GM23338 (cell line): ENCODE data around the gene GRK3. TPM values are rescaled to one million over a fixed set of nuclear protein-coding genes. Genes with fewer than 3 reads are reported as not detected.

Experiments
- ATAC-seq: fragments of 200-7000 bp; cut with Tn5 transposase; 3 replicates; pipeline ENCODE4 v1.9.1; 2020
- DNase-seq: peaks from one replicate; pipeline ENCODE4 v3.0.0-alpha.2; 2015; ENCODE audit warnings: low spot score
- H2AFZ ChIP-seq: fragments of 200-600 bp; sonication (generic); 2 replicates; pipeline ENCODE4 v1.8.0; 2016; ENCODE audit warnings: antibody characterized with exemption, mild to moderate bottlenecking, moderate library complexity
- H3F3A ChIP-seq: fragments of 200-600 bp; sonication (generic); replicated peaks from 2 replicates; pipeline ENCODE4 v1.8.0; 2017; ENCODE audit warnings: antibody characterized with exemption, mixed run types, low read depth
- H3K27ac ChIP-seq: fragments of 200-600 bp; sonication (generic); 2 replicates; pipeline ENCODE4 v1.6.1; 2016; ENCODE audit warnings: low read depth
- H3K27me3 ChIP-seq: fragments of 200-600 bp; sonication (generic); 2 replicates; pipeline ENCODE4 v1.8.0; 2016; ENCODE audit warnings: mild to moderate bottlenecking, mixed run types, moderate library complexity; ENCODE audit not compliant: insufficient read depth
- H3K36me3 ChIP-seq: fragments of 200-600 bp; sonication (generic); 2 replicates; pipeline ENCODE4 v1.8.0; 2016; ENCODE audit warnings: mild to moderate bottlenecking; ENCODE audit not compliant: insufficient read depth
- H3K4me1 ChIP-seq: fragments of 200-600 bp; sonication (generic); 2 replicates; pipeline ENCODE4 v1.8.0; 2016; ENCODE audit warnings: mild to moderate bottlenecking, moderate library complexity; ENCODE audit not compliant: insufficient read depth
- H3K4me2 ChIP-seq: fragments of 200-600 bp; sonication (generic); 2 replicates; pipeline ENCODE4 v1.7.1; 2017; ENCODE audit warnings: mixed run types
- H3K4me3 ChIP-seq: fragments of 200-600 bp; sonication (generic); 2 replicates; pipeline ENCODE4 v1.6.1; 2016; ENCODE audit warnings: mixed run types
- H3K79me2 ChIP-seq: fragments of 200-600 bp; sonication (generic); replicated peaks from 2 replicates; pipeline ENCODE4 v1.8.0; 2017; ENCODE audit warnings: mild to moderate bottlenecking; ENCODE audit not compliant: insufficient read depth
- H3K9me2 ChIP-seq: fragments of 200-600 bp; sonication (generic); 2 replicates; pipeline ENCODE4 v1.8.0; 2017; ENCODE audit not compliant: insufficient read depth
- H4K20me1 ChIP-seq: fragments of 200-600 bp; sonication (generic); replicated peaks from 2 replicates; pipeline ENCODE4 v1.8.0; 2017; ENCODE audit warnings: mild to moderate bottlenecking; ENCODE audit not compliant: insufficient read depth
- H3K27ac Mint-ChIP-seq: 2 replicates; pipeline ENCODE4 v1.8.0; 2020; ENCODE audit warnings: inconsistent platforms, mild to moderate bottlenecking, moderate library complexity, mixed read lengths
- H3K27me3 Mint-ChIP-seq: 3 replicates; pipeline ENCODE4 v1.8.0; 2022; ENCODE audit warnings: low read depth, mild to moderate bottlenecking, moderate library complexity, mixed read lengths, inconsistent platforms; ENCODE audit not compliant: insufficient read depth, poor library complexity
- H3K36me3 Mint-ChIP-seq: 3 replicates; pipeline ENCODE4 v1.8.0; 2021; ENCODE audit warnings: low read depth, mild to moderate bottlenecking, inconsistent platforms, moderate library complexity, mixed read lengths
- H3K4me1 Mint-ChIP-seq: 3 replicates; pipeline ENCODE4 v1.8.0; 2020; ENCODE audit warnings: mild to moderate bottlenecking, inconsistent platforms, mixed read lengths
- H3K4me3 Mint-ChIP-seq: 3 replicates; pipeline ENCODE4 v1.8.0; 2021; ENCODE audit warnings: moderate library complexity, mild to moderate bottlenecking, inconsistent platforms, mixed read lengths
- H3K9me3 Mint-ChIP-seq: 3 replicates; pipeline ENCODE4 v1.8.0; 2020; ENCODE audit warnings: moderate library complexity, mild to moderate bottlenecking, inconsistent platforms, mixed read lengths
- CTCF ChIP-seq, 2 experiments: fragments of 200-600 bp in 1 of 2; sonication (generic) in 1 of 2; conservative IDR thresholded peaks; 2 replicates each; pipeline versions ENCODE4 v1.5.1 to v1.6.1; 2016 to 2017; ENCODE audit warnings: antibody characterized with exemption in 2 of 2, low read depth in 2 of 2, mild to moderate bottlenecking in 2 of 2, moderate library complexity in 1 of 2
- ETS1 ChIP-seq: IDR thresholded peaks from 2 replicates; pipeline ENCODE4 v1.6.1; 2016; ENCODE audit warnings: antibody characterized with exemption
- EZH2 ChIP-seq: fragments of 200-600 bp; sonication (generic); IDR thresholded peaks from one replicate; pipeline ENCODE4 v1.8.0; 2017; ENCODE audit warnings: antibody characterized with exemption, mild to moderate bottlenecking, low read depth; ENCODE audit not compliant: unreplicated experiment
- EZH2phosphoT487 ChIP-seq: fragments of 200-600 bp; sonication (generic); IDR thresholded peaks from one replicate; pipeline ENCODE4 v1.8.1; 2018; ENCODE audit warnings: antibody characterized with exemption; ENCODE audit not compliant: unreplicated experiment
- JUNB ChIP-seq: IDR thresholded peaks from one replicate; pipeline ENCODE4 v1.6.1; 2016; ENCODE audit warnings: antibody characterized with exemption; ENCODE audit not compliant: unreplicated experiment
- NANOG ChIP-seq: IDR thresholded peaks from 2 replicates; pipeline ENCODE4 v1.6.1; 2016; ENCODE audit warnings: antibody characterized with exemption, borderline replicate concordance
- POLR2AphosphoS5 ChIP-seq: IDR thresholded peaks from 2 replicates; pipeline ENCODE4 v1.6.1; 2016; ENCODE audit warnings: antibody characterized with exemption, low read depth
- REST ChIP-seq: IDR thresholded peaks from one replicate; pipeline ENCODE4 v1.6.1; 2018; ENCODE audit warnings: antibody characterized with exemption; ENCODE audit not compliant: unreplicated experiment
- STAT1 ChIP-seq: IDR thresholded peaks from one replicate; pipeline ENCODE4 v1.6.1; 2016; ENCODE audit warnings: antibody characterized with exemption; ENCODE audit not compliant: unreplicated experiment
- ZNF331 ChIP-seq: fragments of 250-450 bp; sonication (Bioruptor Pico); IDR thresholded peaks from 2 replicates; pipeline ENCODE4 v1.5.0; 2020; ENCODE audit warnings: low read depth, mild to moderate bottlenecking, moderate library complexity
- ZNF462 ChIP-seq: fragments of 250-450 bp; sonication (Bioruptor Pico); IDR thresholded peaks from 2 replicates; pipeline ENCODE4 v1.5.0; 2020; ENCODE audit warnings: mild to moderate bottlenecking, moderate library complexity
- polyA plus RNA-seq: library from polyadenylated mRNA; unstranded; fragments of >200 nt; fragmentation: Nextera tagmentation; extraction: Ambion mirVana; gene quantifications from 2 replicates; pipeline ENCODE4 v1.2.1, GENCODE V29; 2016
- total RNA-seq: library from RNA; depleted of rRNA; stranded (reverse); fragments of >200 nt; shearing (Covaris generic); gene quantifications from 2 replicates; pipeline ENCODE4 v1.2.3, GENCODE V29; 2014

The GRK3 gene
- total and polyA plus RNA-seq, 2 experiments from 2014 or later: 6.0 to 25.3 TPM

GRCh38 chr22:25710501-25710900, 146.0 kb downstream of the GRK3 start (continued):
- TF ChIP-seq REST (no peak), POLR2AphosphoS5 (no peak)

- Mint-ChIP-seq H3K27ac (no peak overlapping the region), H3K27me3 (no peaks in the 10 kb centered on the region), H3K9me3 (no peaks in the 10 kb centered on the region), H3K4me3 (no peak overlapping the region), H3K4me1 (peaks cover 4% of the 10 kb centered on the region; the same call in 1 of the 3 replicates), H3K36me3 (peaks cover 7% of the 10 kb centered on the region)
- Histone ChIP-seq H3F3A (no peaks in the 10 kb centered on the region), H3K4me3 (no peak overlapping the region), H3K4me2 (no peak overlapping the region), H3K27ac (no peak overlapping the region), H3K36me3 (peaks cover 7% of the 10 kb centered on the region), H3K79me2 (no peaks in the 10 kb centered on the region), H3K4me1 (no peaks in the 10 kb centered on the region), H3K27me3 (no peaks in the 10 kb centered on the region), H4K20me1 (peaks cover 11% of the 10 kb centered on the region; the same call in 1 of the 2 replicates), H3K9me2 (no peaks in the 10 kb centered on the region), H2AFZ (no peak overlapping the region)
- DNase-seq (no peak), ATAC-seq (no peak)
- TF ChIP-seq POLR2AphosphoS5 (no peak), ZNF462 (no peak), ZNF331 (no peak), NANOG (no peak), JUNB (no peak), EZH2phosphoT487 (no peak), CTCF (conservative IDR thresholded peaks at IDR 0.05; ENCODE audit: low read depth in 2 of 2) (no peak), EZH2 (no peak), ETS1 (no peak), STAT1 (no peak)
Measured at GRCh38 chr22:25711491-25711890, 147.0 kb downstream of the GRK3 start.
